ENCODE data around the gene FAM50B. TPM values are rescaled to one million over a fixed set of nuclear protein-coding genes. Genes with fewer than 3 reads are reported as not detected.

FAM50B gene
- total RNA-seq, 3 donors from 2014 or later (not counting 1 experiment from before 2014, with no cell fraction given), result 1.9 to 4.7 (median 1.9) TPM

DNA sequence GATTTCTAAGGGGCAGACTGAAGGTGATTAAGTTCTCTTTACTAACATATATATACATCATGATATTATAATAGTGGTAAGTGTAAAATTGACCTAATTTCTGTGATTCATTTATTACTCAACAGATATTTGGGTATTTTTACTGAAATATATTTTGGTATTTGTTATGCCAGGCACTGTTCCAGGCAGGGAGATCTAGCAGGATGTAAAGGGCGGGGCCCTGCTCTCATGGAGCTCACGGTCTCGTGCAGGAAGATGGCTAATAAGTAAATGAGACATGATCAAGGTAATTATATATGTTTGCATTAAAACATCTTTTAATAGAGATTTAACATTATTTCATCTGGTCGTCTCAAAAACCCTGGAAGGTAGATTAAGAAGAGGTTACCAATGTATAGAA lies 27.7 kb downstream of the FAM50B start:
- intact Hi-C loops (cut with micrococcal nuclease), result no loop called here
- no peak overlapping the region for H3K4me3 Mint-ChIP-seq
- no peaks in the 10 kb centered on the region for H3K9me3 ChIP-seq (ENCODE audit: control insufficient read depth, insufficient read depth, low read length)
- H3K9me3 Mint-ChIP-seq, result no peaks in the 10 kb centered on the region
- DNase-seq, result no peak
- TF ChIP-seq, protein P1, sequence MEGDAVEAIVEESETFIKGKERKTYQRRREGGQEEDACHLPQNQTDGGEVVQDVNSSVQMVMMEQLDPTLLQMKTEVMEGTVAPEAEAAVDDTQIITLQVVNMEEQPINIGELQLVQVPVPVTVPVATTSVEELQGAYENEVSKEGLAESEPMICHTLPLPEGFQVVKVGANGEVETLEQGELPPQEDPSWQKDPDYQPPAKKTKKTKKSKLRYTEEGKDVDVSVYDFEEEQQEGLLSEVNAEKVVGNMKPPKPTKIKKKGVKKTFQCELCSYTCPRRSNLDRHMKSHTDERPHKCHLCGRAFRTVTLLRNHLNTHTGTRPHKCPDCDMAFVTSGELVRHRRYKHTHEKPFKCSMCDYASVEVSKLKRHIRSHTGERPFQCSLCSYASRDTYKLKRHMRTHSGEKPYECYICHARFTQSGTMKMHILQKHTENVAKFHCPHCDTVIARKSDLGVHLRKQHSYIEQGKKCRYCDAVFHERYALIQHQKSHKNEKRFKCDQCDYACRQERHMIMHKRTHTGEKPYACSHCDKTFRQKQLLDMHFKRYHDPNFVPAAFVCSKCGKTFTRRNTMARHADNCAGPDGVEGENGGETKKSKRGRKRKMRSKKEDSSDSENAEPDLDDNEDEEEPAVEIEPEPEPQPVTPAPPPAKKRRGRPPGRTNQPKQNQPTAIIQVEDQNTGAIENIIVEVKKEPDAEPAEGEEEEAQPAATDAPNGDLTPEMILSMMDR (IDR thresholded peaks at IDR 0.05), result no peak
- WGBS (ENCODE audit: insufficient coverage), result no CpG with 5 or more reads among the region's 4 CpGs
- peaks cover 2 to 15% of the 10 kb centered on the region in 2 donors for H3K27me3 Mint-ChIP-seq (ENCODE audit: low read depth in 2 of 2)
- no peak for ATAC-seq
- no peaks in the 10 kb centered on the region for H3K4me1 ChIP-seq (ENCODE audit: control insufficient read depth, insufficient read depth, low read length)
- H3K27me3 ChIP-seq (ENCODE audit: control insufficient read depth, insufficient read depth, low read length), result peaks cover 3% of the 10 kb centered on the region
- no peaks in the 10 kb centered on the region for H3K36me3 Mint-ChIP-seq
- no peak overlapping the region for H3K4me3 ChIP-seq (ENCODE audit: low read length)
- H3K27ac ChIP-seq (ENCODE audit: low read length), result no peak overlapping the region
- no peak overlapping the region for H3K27ac Mint-ChIP-seq
- H3K4me1 Mint-ChIP-seq, result no peaks in the 10 kb centered on the region
- no peaks in the 10 kb centered on the region for H3K36me3 ChIP-seq (ENCODE audit: control insufficient read depth, insufficient read depth, low read length)

DNA sequence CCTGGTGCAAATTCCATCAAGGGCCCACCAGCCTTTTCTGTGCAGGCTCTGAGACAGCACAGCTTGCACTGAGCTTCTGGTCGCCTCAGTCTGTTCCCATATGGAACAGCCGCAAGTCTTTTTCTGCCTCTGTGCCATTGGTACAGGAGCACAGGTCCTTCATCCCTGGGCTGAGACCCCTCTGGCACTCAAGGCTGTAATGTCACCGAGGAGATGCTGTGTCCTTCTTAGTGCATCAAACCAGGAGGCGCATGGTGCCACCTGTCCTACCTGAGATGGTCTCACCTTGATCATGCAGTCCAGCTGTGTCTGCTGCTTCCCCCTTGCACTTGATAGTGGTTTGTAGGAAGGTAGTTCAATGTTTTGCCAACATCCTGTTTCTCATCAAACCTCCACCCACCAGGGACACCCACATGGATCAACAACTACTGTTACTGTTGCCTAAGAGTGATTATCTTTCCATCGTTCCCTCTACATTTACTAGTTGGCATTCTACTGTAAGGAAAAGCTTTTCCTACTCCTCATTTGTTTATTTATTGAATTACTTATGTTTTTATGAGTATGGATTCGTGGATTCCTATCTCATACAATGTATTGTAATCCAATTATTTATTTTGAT lies 29.0 kb downstream of the FAM50B start:
- Mint-ChIP-seq H3K4me1 (no peaks in the 10 kb centered on the region), H3K9me3 (no peaks in the 10 kb centered on the region), H3K27ac (no peak overlapping the region), H3K4me3 (no peak overlapping the region), H3K27me3 (ENCODE audit: low read depth in 2 of 2) (peaks cover 2 to 12% of the 10 kb centered on the region in 2 donors), H3K36me3 (no peaks in the 10 kb centered on the region)
- Histone ChIP-seq H3K4me1 (ENCODE audit: control insufficient read depth, insufficient read depth, low read length) (no peaks in the 10 kb centered on the region), H3K27ac (ENCODE audit: low read length) (no peak overlapping the region), H3K4me3 (ENCODE audit: low read length) (no peak overlapping the region), H3K36me3 (ENCODE audit: control insufficient read depth, insufficient read depth, low read length) (no peaks in the 10 kb centered on the region), H3K9me3 (ENCODE audit: control insufficient read depth, insufficient read depth, low read length) (no peaks in the 10 kb centered on the region), H3K27me3 (ENCODE audit: control insufficient read depth, insufficient read depth, low read length) (peaks cover 3% of the 10 kb centered on the region)
- TF ChIP-seq, protein P1 (IDR thresholded peaks at IDR 0.05), result no peak
- intact Hi-C loops (cut with micrococcal nuclease), result no loop called here
- DNase-seq (no peak), ATAC-seq (no peak)
- WGBS (ENCODE audit: insufficient coverage), result 71% methylated on average over 4 of the region's 6 CpGs

DNA sequence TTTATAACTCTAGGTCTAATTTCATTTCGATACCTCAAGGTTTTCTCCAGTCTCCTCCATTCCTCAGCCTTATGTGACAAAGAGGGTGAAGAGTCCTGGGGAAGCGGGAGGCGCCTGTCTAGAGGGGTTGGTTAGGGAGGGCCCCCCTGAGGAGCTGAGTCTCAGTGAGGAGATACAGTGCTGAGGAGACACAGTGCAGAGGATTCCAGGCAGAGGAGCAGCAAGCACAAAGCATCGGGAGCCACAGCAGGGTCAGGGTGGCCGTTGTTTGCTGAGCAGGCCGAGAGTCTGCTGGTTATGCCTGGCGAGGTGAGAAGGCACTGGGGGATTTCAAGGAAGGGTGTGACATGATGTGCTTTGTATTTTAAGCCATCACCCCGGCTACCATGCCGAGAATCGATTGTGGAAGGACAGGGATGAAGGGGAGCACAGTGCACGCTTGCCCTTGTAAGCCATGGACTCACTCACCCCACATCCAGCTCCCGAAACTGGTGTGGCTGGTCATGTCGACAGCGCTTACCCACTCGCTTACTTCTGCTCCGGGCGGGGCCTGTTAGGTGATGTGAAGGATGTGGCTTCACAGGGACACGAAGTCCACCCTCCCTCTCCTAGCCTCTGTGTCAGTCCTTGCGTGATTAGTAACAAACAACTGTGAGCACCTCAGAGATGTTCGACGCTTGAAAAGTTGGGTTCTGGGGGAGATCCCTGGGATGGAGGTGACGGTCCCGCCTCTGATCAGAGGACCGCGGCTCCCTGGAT lies 30.2 kb downstream of the FAM50B start:
- Histone ChIP-seq H3K27ac (ENCODE audit: low read length) (no peak overlapping the region), H3K36me3 (ENCODE audit: control insufficient read depth, insufficient read depth, low read length) (no peaks in the 10 kb centered on the region), H3K9me3 (ENCODE audit: control insufficient read depth, insufficient read depth, low read length) (no peaks in the 10 kb centered on the region), H3K4me1 (ENCODE audit: control insufficient read depth, insufficient read depth, low read length) (no peaks in the 10 kb centered on the region), H3K27me3 (ENCODE audit: control insufficient read depth, insufficient read depth, low read length) (peaks cover 3% of the 10 kb centered on the region), H3K4me3 (ENCODE audit: low read length) (no peak overlapping the region)
- Mint-ChIP-seq H3K36me3 (no peaks in the 10 kb centered on the region), H3K27ac (no peak overlapping the region), H3K27me3 (ENCODE audit: low read depth in 2 of 2) (peaks cover 2 to 12% of the 10 kb centered on the region in 2 donors), H3K4me3 (no peak overlapping the region), H3K4me1 (no peaks in the 10 kb centered on the region), H3K9me3 (no peaks in the 10 kb centered on the region)
- intact Hi-C loops (cut with micrococcal nuclease), result no loop called here
- 92% methylated on average over 17 of the region's 25 CpGs for WGBS (ENCODE audit: insufficient coverage)
- TF ChIP-seq, protein P1 (IDR thresholded peaks at IDR 0.05), result no peak
- DNase-seq (no peak), ATAC-seq (no peak)

Measured in natural killer cell (primary cell).